UCSD-AML1 (cell line): ENCODE data around the gene NEIL1.

Experiments
- DNase-seq: peaks from one replicate; lab custom pipeline; 2025; ENCODE audit not compliant: unreplicated experiment; lab: John Stamatoyannopoulos, UW

The NEIL1 gene

GRCh38 chr15:75356006-75356405 is 9.2 kb downstream of the NEIL1 start:
- DNase-seq, result no peak

- DNase-seq, result no peak
Observed at GRCh38 chr15:75356517-75356916, 9.7 kb downstream of the NEIL1 start.

- DNase-seq, result no peak
Observed at GRCh38 chr15:75357976-75358673, 11.3 kb downstream of the NEIL1 start.

- no peak for DNase-seq
Observed at GRCh38 chr15:75358771-75359536, 12.1 kb downstream of the NEIL1 start.

GRCh38 chr15:75359537-75360250 is 12.9 kb downstream of the NEIL1 start:
- DNase-seq, result no peak

GRCh38 chr15:75360391-75360790 is 13.6 kb downstream of the NEIL1 start:
- DNase-seq, result no peak

- DNase-seq, result no peak
Observed at GRCh38 chr15:75360856-75361255, 14.0 kb downstream of the NEIL1 start.

- no peak for DNase-seq
Observed at GRCh38 chr15:75361361-75361988, 14.6 kb downstream of the NEIL1 start.

GRCh38 chr15:75361989-75362641 is 15.3 kb downstream of the NEIL1 start:
- no peak for DNase-seq

- DNase-seq, result no peak
Observed at GRCh38 chr15:75362642-75363249, 15.9 kb downstream of the NEIL1 start.

- no peak for DNase-seq
Observed at GRCh38 chr15:75363786-75364185, 16.9 kb downstream of the NEIL1 start.

- DNase-seq, result no peak
Observed at GRCh38 chr15:75364881-75365280, 18.0 kb downstream of the NEIL1 start.

- DNase-seq, result no peak
Observed at GRCh38 chr15:75366163-75366562, 19.3 kb downstream of the NEIL1 start.

- DNase-seq, result no peak
Observed at GRCh38 chr15:75367006-75367405, 20.2 kb downstream of the NEIL1 start.

GRCh38 chr15:75367406-75367912 is 20.6 kb downstream of the NEIL1 start:
- DNase-seq, result no peak

- DNase-seq, result peak; percentile 97
Observed at GRCh38 chr15:75367913-75368688, 21.3 kb downstream of the NEIL1 start, which contains the start of gene MAN2C1. Gene MAN2C1 (minus strand): TSS chr15:75368607. CDS start chr15:75368583, 24 bp downstream.

- DNase-seq, result no peak
Observed at GRCh38 chr15:75368689-75369239, 21.9 kb downstream of the NEIL1 start.

GRCh38 chr15:75369897-75370581 is 23.2 kb downstream of the NEIL1 start:
- no peak for DNase-seq
